GM19452 (cell line): ENCODE results near the gene ITFG2.

Experiments used
- ATAC-seq: cut with Tn5 transposase; IDR thresholded peaks from one replicate; pipeline ENCODE4 v1.9.1; 2021; ENCODE audit not compliant: unreplicated experiment

The ITFG2 gene

DNA sequence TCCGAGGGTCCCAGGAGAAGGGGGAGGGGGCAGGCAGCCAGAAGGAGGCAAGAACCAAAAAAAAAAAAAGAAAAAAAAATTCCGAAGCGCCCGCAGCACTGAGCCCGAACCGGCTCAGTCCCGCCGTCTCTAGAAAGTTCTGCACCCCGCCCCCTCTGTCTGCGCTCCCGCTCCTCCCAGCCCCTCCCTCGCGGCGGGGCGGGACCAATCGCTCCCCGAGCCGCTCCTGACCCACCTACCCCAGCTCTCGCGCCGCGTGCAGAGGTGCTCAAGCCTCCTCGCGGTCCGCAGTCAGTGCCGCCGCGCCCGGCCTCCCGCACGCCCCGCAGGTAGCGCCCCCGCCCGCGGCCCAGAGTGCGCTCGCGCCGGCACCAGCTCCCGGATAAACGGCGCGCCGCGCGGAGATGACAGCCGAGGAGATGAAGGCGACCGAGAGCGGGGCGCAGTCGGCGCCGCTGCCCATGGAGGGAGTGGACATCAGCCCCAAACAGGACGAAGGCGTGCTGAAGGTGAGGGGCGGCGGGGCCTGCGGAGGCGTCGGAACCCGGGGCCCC lies 17.7 kb upstream of the ITFG2 start, which contains the start of gene FKBP4:
FKBP4 (plus strand) TSS at position 235 of the 554 bp plus-strand sequence; CDS start at position 405, 170 bp downstream.
- ATAC-seq, result peak; percentile 78

DNA sequence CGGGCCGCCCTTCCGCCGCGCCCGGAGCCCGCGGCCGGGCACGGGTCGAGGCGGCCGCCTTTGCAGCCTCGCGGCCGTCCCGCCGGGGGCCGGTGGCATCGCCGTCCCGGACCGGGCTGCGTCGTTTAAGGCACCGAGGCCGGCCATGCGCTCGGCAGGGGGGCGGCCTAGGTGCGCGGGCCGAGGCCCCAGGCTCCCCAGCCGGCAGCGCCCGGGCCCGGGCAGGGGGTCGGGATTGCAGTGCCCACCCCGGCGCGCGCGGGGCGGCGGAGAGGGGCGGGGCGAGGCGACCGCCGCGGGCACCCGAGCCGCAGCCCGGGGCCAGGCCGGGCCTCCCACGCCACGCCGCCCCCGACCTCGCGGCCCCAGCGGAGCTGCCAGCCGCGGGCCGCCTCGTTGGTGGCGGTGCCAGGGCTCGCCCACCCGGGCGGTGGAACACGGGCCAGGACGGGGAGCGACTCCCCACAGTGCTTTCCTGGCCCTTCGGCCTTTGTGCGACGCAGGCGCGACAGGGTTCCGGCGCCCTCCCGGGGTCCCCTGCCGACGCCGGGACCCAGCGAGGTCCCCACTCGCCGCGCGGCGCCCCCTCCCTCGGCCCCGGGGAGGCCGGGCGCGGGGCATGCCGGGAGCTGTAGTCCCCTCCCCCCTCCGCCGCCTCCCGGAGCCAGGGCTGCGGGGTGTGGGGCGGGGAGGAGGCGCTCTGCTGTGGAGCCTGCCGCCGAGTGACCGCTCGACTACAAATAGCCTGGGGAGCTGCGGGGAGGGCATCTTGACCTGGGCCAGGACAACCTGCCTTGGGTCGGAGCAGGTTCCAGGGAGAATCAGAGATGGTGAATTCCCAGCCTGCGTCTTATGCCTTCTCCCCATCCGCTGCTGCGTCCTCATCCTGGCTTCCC lies 16.9 kb upstream of the ITFG2 start:
- ATAC-seq, result peak; percentile 64

DNA sequence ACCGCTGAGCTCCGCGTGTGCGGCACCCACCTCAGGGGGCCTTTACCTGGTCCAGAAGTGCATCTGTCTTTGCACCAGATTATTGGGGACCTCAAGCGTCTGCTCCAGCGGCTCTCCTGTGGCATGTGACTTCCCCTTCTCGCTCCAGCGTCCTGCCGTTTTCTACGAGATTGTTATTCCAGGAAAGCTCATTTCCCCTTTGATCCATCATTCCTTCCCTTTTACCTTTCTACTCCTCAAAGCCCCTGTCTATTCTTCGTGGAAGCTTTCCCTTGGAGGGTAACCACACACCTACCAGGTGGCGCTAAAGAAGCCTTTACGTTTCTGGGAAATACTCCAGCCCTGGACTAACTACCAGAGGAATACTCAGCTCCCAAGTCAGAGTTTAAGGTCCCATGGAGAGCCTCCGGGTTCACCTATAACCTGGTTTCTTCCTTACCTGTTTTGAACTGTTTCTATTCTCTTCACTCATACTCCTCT lies 16.2 kb upstream of the ITFG2 start:
- no peak for ATAC-seq

DNA sequence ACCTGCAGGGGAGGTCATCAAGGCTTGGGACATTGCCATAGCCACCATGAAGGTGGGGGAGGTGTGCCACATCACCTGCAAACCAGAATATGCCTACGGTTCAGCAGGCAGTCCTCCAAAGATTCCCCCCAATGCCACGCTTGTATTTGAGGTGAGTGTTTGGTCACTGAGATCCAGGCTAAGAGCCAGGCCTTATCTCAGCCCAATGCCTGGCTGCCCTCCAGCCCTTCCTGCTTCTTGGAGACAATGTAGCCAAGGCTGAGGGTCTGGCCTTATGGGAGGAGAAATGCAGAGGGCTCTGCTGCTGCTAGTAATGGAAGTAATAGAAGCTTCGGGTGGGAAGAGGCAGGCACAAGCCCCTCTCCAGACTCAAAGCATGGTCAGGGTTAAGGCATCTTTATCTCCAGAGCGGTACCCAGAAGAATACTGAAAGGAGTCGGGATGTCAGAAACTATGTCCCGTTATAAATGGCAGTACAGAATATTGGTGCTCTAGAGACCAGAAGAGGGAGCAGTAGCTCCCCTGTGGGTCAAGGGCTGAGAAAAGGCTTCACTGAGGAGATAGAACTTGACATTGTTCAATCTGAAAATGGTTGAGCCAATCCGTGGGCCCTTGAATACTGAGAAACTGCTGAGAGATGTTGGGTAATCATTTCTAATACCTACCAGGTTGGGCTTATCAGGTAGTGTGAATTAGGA lies 14.6 kb upstream of the ITFG2 start:
- ATAC-seq, result no peak

DNA sequence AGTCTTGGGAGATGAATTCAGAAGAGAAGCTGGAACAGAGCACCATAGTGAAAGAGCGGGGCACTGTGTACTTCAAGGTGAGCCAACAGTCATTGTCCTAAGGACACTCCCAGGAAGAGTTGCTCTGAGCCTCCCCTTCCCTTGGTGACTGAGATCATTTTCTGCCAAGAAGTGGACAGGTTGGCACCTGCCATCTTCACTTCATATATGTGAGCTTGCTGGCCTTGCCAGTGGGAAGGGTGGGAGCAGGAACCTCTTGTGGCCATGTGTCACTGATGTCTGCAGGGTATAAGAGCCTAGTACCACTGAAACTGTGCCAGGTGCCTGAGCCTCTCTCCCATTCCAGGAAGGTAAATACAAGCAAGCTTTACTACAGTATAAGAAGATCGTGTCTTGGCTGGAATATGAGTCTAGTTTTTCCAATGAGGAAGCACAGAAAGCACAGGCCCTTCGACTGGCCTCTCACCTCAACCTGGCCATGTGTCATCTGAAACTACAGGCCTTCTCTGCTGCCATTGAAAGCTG lies 12.4 kb upstream of the ITFG2 start:
- no peak for ATAC-seq

DNA sequence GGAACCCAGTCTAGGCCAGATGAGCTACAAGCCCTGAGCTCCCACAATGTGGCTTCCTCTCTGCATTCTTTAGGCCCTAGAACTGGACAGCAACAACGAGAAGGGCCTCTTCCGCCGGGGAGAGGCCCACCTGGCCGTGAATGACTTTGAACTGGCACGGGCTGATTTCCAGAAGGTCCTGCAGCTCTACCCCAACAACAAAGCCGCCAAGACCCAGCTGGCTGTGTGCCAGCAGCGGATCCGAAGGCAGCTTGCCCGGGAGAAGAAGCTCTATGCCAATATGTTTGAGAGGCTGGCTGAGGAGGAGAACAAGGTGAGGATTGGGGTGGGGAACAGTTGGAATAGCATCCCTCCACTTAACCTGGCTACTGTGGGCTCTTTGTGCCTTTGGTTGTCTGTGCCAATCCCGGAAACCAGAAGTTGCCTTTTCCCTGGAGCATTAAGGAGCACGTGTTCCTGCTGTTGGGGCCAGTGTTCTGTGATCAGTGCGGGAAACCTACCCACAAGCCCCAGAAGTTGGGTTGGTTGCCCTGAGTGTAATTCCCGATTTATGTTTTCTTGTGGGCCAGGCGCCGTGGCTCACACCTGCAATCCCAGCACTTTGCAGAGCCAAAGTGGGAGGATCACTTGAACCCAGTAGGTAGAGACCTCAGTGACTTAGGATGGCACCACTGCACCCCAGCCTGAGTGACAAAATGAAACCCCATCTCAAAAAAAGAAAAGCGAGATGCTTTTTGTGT lies 11.3 kb upstream of the ITFG2 start:
- ATAC-seq, result no peak

DNA sequence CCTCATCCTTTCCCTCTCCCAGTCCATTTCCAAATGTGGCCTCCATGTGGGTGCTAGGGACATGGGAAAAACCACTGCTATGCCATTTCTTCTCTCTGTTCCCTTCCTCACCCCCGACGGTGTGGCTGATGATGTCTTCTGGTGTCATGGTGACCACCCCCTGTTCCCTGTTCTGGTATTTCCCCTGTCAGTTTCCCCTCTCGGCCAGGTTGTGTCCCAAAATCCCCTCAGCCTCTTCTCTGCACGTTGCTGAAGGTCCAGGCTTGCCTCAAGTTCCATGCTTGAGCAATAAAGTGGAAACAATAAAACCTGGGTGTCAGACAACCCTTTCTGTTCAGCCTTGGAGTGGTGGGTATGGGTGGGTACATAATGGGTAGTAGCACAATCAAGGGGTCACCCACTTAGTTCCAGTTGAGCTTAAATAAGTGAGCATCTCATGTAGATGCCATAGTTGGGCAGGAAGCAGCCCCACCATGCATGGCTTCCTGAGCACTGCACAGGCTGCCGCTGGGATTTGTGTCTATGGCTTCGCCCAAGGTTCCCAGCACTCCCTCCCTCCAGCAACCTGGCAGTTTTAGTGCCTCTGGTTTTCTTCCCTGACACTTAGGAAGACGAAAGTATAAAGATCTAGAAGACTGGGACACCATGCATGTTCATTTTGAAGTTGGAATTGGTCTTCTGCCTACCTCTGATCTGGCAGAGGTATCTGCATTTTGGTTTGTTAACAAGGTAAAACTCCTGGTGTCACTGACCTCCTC lies 8.7 kb upstream of the ITFG2 start:
- no peak for ATAC-seq

DNA sequence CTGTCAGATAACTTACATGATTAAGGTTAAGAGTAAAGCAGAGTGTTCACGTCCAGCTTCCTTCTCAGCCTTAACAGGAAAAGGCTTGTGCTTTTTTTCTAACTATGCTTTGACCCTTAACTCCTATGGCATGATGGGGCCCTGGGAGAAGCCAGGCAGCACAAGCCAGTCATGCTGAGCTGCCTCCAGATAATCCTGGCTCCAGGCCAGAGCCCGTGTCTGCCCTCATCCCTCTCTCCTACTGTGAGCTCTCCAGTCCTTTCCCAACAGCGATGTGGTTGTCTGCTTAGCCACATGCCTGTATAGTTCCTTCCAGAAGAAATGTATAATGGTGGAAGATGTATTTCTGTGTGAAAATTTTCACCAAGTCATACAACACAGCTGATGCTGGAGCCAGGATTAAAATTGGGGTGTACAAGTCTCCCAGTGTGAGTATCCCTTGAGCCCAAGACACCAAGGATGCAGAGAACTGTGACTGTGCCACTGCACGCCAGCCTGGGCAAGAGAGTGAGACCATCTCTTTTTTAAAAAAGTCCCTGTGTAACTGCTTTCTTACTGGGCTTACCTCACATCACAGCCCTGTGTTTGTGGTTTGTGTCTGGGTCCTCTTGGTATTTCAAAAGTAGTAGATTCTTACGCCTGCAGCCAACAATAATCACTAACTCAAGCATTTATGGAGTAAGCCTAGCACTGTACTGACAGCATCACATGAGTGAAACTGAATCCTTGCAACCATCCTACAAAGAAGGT lies 7.9 kb upstream of the ITFG2 start:
- no peak for ATAC-seq

GRCh38 chr12:2805143-2805520 lies 7.3 kb upstream of the ITFG2 start:
- ATAC-seq, result no peak

- ATAC-seq, result no peak
Measured at GRCh38 chr12:2806700-2807099, 5.8 kb upstream of the ITFG2 start.

DNA sequence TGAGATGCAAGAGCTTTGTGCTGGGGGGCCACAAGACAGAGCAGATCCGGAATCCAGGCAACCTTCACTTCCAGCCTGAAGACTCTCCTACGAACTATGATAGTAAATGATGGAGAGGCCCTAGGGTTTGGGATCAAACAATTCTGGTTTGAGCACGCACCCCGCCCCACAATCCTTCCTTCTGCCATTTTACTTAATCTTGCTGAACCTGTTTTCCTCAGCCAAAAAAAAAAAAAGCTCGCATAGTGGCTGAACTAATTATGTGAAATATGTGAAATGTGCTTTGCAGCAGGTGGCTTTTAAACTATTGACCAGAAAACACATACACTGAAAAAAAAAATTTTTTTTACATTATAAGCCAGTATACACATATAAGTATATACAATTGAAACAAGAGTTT lies 667 bp upstream of the ITFG2 start:
- no peak for ATAC-seq

DNA sequence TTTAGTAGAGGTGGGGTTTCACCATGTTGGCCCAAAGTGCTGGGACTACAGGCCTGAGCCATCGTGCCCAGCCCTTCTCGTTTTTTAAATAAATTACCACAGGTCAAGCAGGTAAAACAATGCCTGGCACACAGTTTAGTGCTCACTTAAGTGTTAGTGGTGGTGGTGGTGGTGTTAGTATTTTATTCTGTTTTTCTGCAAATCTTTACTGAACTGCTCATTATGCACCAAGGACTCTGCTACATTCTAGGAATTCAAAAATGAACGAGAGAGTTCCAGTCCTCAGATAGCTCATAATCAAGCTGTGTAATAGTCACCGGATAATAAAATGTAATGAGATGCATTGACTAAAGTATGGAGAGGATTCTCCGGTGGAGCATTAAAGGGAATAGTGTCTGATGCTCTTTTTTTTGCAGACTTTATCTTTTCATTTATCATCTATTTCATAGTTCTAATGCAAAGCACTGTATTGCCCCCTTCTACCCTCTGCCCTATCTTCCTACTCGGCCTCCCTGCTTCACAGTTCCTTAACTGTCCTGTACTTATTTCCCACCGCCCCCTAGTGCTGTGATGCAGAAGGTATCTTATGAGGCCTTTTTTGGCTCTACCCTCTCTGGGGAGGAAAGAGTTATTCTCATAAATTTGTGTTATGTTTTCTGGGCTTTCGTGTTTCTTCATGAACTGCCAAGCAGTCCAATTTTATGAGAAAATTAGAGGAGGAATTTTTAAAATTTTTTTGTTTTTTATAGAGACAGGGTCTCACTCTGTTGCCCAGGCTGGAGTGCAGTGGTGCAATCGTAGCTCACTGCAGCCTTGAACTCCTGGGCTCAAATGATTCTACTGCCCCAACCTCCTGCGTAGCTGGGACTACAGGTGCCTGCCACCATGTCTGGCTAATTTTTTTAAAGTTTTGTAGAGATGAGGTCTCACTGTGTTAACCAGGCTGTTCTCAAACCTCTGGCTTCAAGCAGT lies 1.0 kb downstream of the ITFG2 start:
- no peak for ATAC-seq

DNA sequence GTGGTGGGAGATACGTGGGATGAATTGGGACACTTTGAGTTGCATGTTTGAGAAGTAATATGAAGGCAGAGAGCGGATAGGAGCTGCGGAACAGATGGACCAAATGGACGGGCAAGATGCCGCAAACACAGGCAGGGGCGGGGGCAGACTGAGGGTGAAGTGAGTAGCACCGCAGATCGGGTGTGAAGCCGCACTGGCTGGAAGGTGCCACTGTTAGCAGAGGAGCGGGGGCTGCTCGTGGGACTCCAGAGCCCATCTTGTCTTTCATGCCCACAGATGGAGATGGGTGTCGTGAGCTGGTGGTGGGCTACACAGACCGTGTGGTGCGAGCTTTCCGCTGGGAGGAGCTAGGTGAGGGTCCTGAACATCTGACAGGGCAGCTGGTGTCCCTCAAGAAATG lies 7.3 kb downstream of the ITFG2 start:
- no peak for ATAC-seq

- ATAC-seq, result no peak
Measured at GRCh38 chr12:2820432-2820831, 8.0 kb downstream of the ITFG2 start.

DNA sequence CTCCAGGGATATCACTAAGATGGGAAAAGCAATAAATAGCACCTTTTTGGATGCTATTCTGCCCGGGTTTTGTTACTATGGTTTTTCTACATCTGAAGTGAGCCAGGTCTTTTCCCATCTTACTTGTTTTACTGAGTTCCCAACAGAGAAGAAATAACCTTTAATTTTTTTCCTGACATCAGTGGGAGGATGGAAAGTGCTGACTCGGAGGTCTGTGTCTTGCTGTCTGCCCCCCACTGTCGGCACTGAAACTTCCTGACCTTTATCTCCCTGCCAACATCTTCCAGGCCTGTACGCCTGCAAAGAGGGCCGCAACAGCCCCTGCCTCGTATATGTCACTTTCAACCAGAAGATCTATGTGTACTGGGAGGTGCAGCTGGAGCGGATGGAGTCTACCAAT lies 11.0 kb downstream of the ITFG2 start:
- ATAC-seq, result no peak

GRCh38 chr12:2824541-2824940 lies 12.1 kb downstream of the ITFG2 start:
- no peak for ATAC-seq

DNA sequence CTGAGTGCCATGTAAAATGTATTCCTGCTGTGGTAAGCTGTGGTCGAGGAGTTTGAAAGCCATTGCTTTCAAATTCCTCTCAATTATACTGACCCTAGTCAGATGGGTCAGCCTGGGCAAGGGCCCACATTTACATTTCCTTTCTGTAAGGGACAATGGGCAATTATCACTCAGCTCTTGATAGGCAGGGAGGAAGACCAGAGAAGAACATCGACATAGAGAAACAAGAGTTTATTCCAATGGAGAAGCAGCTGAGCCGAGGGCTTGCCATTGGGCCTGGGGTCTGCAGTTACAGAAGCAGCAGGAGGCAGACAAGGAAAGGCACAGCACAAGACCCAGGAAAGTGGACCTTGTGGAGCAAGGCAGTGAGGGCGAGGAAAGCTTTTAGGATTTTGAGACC lies 12.7 kb downstream of the ITFG2 start:
- no peak for ATAC-seq

DNA sequence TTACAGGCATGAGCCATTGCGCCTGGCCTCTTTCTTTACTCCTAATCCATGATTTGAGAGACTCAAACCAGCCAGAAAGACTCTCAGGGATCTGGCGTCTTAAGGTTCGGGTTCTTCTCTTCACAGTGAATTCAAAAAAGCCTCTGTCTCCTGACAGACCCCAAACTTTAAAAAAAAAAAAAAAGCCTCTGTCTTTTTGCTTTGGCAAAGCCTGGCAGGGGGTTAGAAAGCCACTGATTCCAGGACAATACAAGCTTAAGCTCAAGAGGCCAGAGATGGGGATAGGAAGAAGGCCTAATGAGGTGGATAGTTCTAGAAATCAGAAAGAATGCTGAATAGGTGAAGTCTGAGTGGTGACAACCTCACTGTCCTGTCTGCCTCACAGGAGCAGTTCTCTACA lies 13.6 kb downstream of the ITFG2 start:
- ATAC-seq, result no peak
